Hepatocyte (in vitro differentiated cells): ENCODE measurements around the gene NEAT1.

Source experiments
- CTCF ChIP-seq: fragments of 200-600 bp; sonication (generic); IDR thresholded peaks from 2 replicates; pipeline ENCODE4 v1.5.1; 2016; ENCODE audit warnings: antibody characterized with exemption, mild to moderate bottlenecking; ENCODE audit not compliant: poor library complexity
- EZH2 ChIP-seq: fragments of 200-600 bp; sonication (generic); IDR thresholded peaks from 2 replicates; pipeline ENCODE4 v1.6.1; 2016; ENCODE audit warnings: antibody characterized with exemption, mild to moderate bottlenecking, borderline replicate concordance

GRCh38 chr11:65430406-65431217, 8.0 kb downstream of the NEAT1 start:
- TF ChIP-seq CTCF (no peak), EZH2 (no peak)
